Spleen (tissue), 11 donors: ENCODE results near the gene RIPK3. TPM values are rescaled to one million over a fixed set of nuclear protein-coding genes. Genes with fewer than 3 reads are reported as not detected.
A peak's percentile ranks its signal among the peaks of the same experiment; 100 is the strongest.

Experiments
- DNase-seq: peaks from one replicate; pipeline ENCODE4 v3.0.0-alpha.2; 2020
- H3K27ac ChIP-seq, 8 donors: fragments of 200-600 bp; sonication (generic) in 7 of 8; 1 replicate in 4 of 8; 2 replicates in 4 of 8; pipeline versions ENCODE4 v1.5.0 to v1.8.0; 2016 to 2021; ENCODE audit warnings: inconsistent platforms in 4 of 8, mild to moderate bottlenecking in 4 of 8, moderate library complexity in 1 of 8
- H3K27me3 ChIP-seq, 7 donors: fragments of 200-600 bp; sonication (generic) in 6 of 7; replicated peaks in 1 of 7; 1 replicate in 4 of 7; 2 replicates in 3 of 7; pipeline versions ENCODE4 v1.5.0 to v1.8.0; 2016 to 2021; ENCODE audit warnings: inconsistent platforms in 3 of 7, mild to moderate bottlenecking in 1 of 7
- H3K36me3 ChIP-seq, 6 donors: fragments of 200-600 bp; sonication (generic) in 5 of 6; 1 replicate in 4 of 6; 2 replicates in 2 of 6; pipeline versions ENCODE4 v1.5.0 to v1.8.0; 2016 to 2021; ENCODE audit warnings: inconsistent platforms in 2 of 6
- H3K4me1 ChIP-seq, 6 donors: fragments of 200-600 bp; sonication (generic) in 5 of 6; 1 replicate in 3 of 6; 2 replicates in 3 of 6; pipeline versions ENCODE4 v1.5.0 to v1.8.0; 2016 to 2021; ENCODE audit warnings: inconsistent platforms in 3 of 6
- H3K4me3 ChIP-seq, 8 donors: fragments of 200-600 bp; sonication (generic) in 7 of 8; 1 replicate in 4 of 8; 2 replicates in 4 of 8; pipeline versions ENCODE4 v1.5.0 to v1.8.0; 2016 to 2021; ENCODE audit warnings: inconsistent platforms in 4 of 8, mild to moderate bottlenecking in 4 of 8, moderate library complexity in 2 of 8
- H3K9me3 ChIP-seq, 8 donors: fragments of 200-600 bp; sonication (generic) in 7 of 8; 1 replicate in 4 of 8; 2 replicates in 4 of 8; pipeline versions ENCODE4 v1.5.0 to v1.8.0; 2016 to 2021; ENCODE audit warnings: inconsistent platforms in 4 of 8
- CTCF ChIP-seq, 11 experiments: fragments of 200-600 bp in 7 of 11; fragments of 450-650 bp in 4 of 11; sonication (generic) in 4 of 11; IDR thresholded peaks in 8 of 11; conservative IDR thresholded peaks in 3 of 11; 1 replicate in 7 of 11; 2 replicates in 4 of 11; pipeline versions ENCODE4 v1.4.0 to v1.8.0; 2016 to 2021; ENCODE audit warnings: antibody characterized with exemption in 11 of 11, inconsistent platforms in 4 of 11, mild to moderate bottlenecking in 1 of 11
- POLR2A ChIP-seq, 3 donors: fragments of 450-650 bp; IDR thresholded peaks; one replicate each; pipeline ENCODE4 v1.5.1; 2017; ENCODE audit warnings: antibody characterized with exemption in 3 of 3, mild to moderate bottlenecking in 1 of 3
- POLR2AphosphoS5 ChIP-seq, 3 donors: sonication (generic); formaldehyde crosslinking; IDR thresholded peaks; one replicate each; pipeline ENCODE4 v1.5.1; 2017; ENCODE audit warnings: antibody characterized with exemption in 3 of 3
- WGBS, 5 donors: extraction: QIAGEN DNeasy Blood & Tissue Kit in 3 of 5; methylation state at CpG; one replicate each; pipeline versions ENCODE4 v1.1.5 to v1.1.7; 2013 to 2018; 5-methylcytosine and 5-hydroxymethylcytosine counted together
- intact Hi-C: fragments of 100-400 bp; cut with DNase I; formaldehyde crosslinking; loops from one replicate; pipeline ENCODE4 v1.15.0; 2023; ENCODE audit warnings: low total_unique reads
- polyA plus RNA-seq, 3 donors: library from polyadenylated mRNA; stranded (reverse); fragments of 200-250 nt; gene quantifications; one replicate each; pipeline ENCODE4 v1.2.1, GENCODE V29; 2013
- total RNA-seq, 7 donors: library from RNA; depleted of rRNA in 3 of 7; stranded (reverse); fragments of >200 nt in 3 of 7; fragmentation: NEBNext Ultra II Directional in 4 of 7; extraction: Animal tissue kit (Norgen Biotek cat#: 25700) in 4 of 7; gene quantifications; one replicate each; pipeline versions ENCODE4 v1.1.0 to v1.2.1, GENCODE V29; 2016 to 2021
- donor health status: healthy with polysubstance abuse.
- donor health status: DM: no; HTN: no; CAD: no; lungs with moderate emphysema.
- donor health status: DM: no; HTN: no; CAD: no.
- donor health status: Bipolar disorder and iron deficiency.
- donor health status: healthy.
- donor health status: DM: no; HTN: no; CAD: no.
- donor health status: DM: yes; HTN: yes; CAD: no.

RIPK3 gene
- total and polyA plus RNA-seq, 10 donors: 14.0 to 42.4 (median 28.4) TPM

- no peaks in the 10 kb centered on the region for H3K27me3 ChIP-seq
- no peaks in the 10 kb centered on the region for H3K9me3 ChIP-seq
- 53 to 77% (median 71%) methylated on average over 1 of the region's 1 CpG for WGBS, 5 donors
- DNase-seq: peak; percentile 75
- intact Hi-C loops: no loop called here
- TF ChIP-seq POLR2AphosphoS5 (IDR thresholded peaks at IDR 0.05): no peak
- peak in 1 of 11 experiments; percentile 23 for TF ChIP-seq CTCF (IDR thresholded peaks at IDR 0.05 in 8 of 11, conservative IDR thresholded peaks at IDR 0.05 in 3 of 11)
- peak overlapping the region; percentile 64 to 88 (median 76) for H3K4me3 ChIP-seq
- peaks cover 0 to 42% (median 9%) of the 10 kb centered on the region in 6 donors for H3K36me3 ChIP-seq
- peaks cover 59 to 100% (median 93%) of the 10 kb centered on the region in 6 donors for H3K4me1 ChIP-seq
- peak overlapping the region; percentile 91 to 98 (median 96) for H3K27ac ChIP-seq
These were observed 27.8 kb downstream of the RIPK3 start for GRCh38 chr14:24311837-24312615.

- Histone ChIP-seq H3K27me3 (no peaks in the 10 kb centered on the region), H3K4me3 (peak within 1 kb of the TSS; percentile 64 to 88 (median 76)), H3K9me3 (no peaks in the 10 kb centered on the region), H3K27ac (peak within 1 kb of the TSS; percentile 91 to 98 (median 96)), H3K36me3 (peaks cover 0 to 42% (median 20%) of the 10 kb centered on the region in 6 donors), H3K4me1 (peaks cover 59 to 100% (median 91%) of the 10 kb centered on the region in 6 donors)
- DNase-seq: peak; percentile 96
- intact Hi-C loops: no loop called here
- TF ChIP-seq CTCF (IDR thresholded peaks at IDR 0.05 in 8 of 11, conservative IDR thresholded peaks at IDR 0.05 in 3 of 11) (peak in 10 of 11 experiments; percentile 23 to 75 (median 54)), POLR2AphosphoS5 (IDR thresholded peaks at IDR 0.05) (peak; percentile 74 to 89 (median 87)), POLR2A (IDR thresholded peaks at IDR 0.05) (peak; percentile 6 to 41 (median 12))
- WGBS, 5 donors: 2 to 12% (median 4%) methylated on average over 15 to 99 of the region's 99 CpGs
These were observed 28.9 kb downstream of the RIPK3 start, which contains the start of gene LTB4R for GRCh38 chr14:24310646-24311604. Gene LTB4R (plus strand): TSS chr14:24311502. CDS start chr14:24315652, 4,150 bp downstream.

GRCh38 chr14:24310265-24310645 lies 29.5 kb downstream of the RIPK3 start:
- no peaks in the 10 kb centered on the region for H3K9me3 ChIP-seq
- H3K36me3 ChIP-seq: peaks cover 4 to 45% (median 27%) of the 10 kb centered on the region in 6 donors
- no peak for DNase-seq
- H3K4me1 ChIP-seq: peaks cover 55 to 100% (median 87%) of the 10 kb centered on the region in 6 donors
- intact Hi-C loops: no loop called here
- no peak for TF ChIP-seq CTCF (IDR thresholded peaks at IDR 0.05 in 8 of 11, conservative IDR thresholded peaks at IDR 0.05 in 3 of 11)
- TF ChIP-seq POLR2A (IDR thresholded peaks at IDR 0.05): no peak
- no peak for TF ChIP-seq POLR2AphosphoS5 (IDR thresholded peaks at IDR 0.05)
- H3K27me3 ChIP-seq: no peaks in the 10 kb centered on the region
- peak overlapping the region; percentile 64 to 88 (median 76) for H3K4me3 ChIP-seq
- 17 to 23% (median 19%) methylated on average over 4 to 5 of the region's 5 CpGs for WGBS, 5 donors
- peak overlapping the region; percentile 91 to 98 (median 96) for H3K27ac ChIP-seq
